ENCODE measurements around the gene DPM1. TPM values are rescaled to one million over a fixed set of nuclear protein-coding genes. Genes with fewer than 3 reads are reported as not detected.
A peak's percentile ranks its signal among the peaks of the same experiment; 100 is the strongest.

Gene DPM1
- total and polyA plus RNA-seq, 2 of the 8 experiments (the other 6 are each of a cell fraction or from before 2014, with no cell fraction given), result 42.3 to 57.0 TPM

- Histone ChIP-seq H3K36me3 (ENCODE audit: control insufficient read depth in 2 of 4, insufficient read depth in 4 of 4, low read length in 3 of 4) (peaks cover 39 to 90% (median 71%) of the 10 kb centered on the region in 4 experiments), H3K56ac (replicated peaks; ENCODE audit: insufficient read length, low read depth, low read length) (no peak overlapping the region), H2BK20ac (ENCODE audit: low read length) (no peak overlapping the region), H3K27me3 (replicated peaks in 1 of 4; ENCODE audit: control insufficient read depth in 3 of 4, extremely low read depth in 1 of 4, insufficient read depth in 3 of 4, low read length in 3 of 4) (no peaks in the 10 kb centered on the region), H3K14ac (ENCODE audit: insufficient read length) (no peak overlapping the region), H2BK120ac (replicated peaks; ENCODE audit: low read depth, low read length) (no peak overlapping the region), H3K23ac (ENCODE audit: insufficient read length) (no peak overlapping the region), H3K79me2 (ENCODE audit: control insufficient read depth in 1 of 2, insufficient read depth in 2 of 2, low read length in 2 of 2) (peaks cover 0 to 63% of the 10 kb centered on the region in 2 experiments; a peak in 2 of 4 replicates), H3K9me3 (ENCODE audit: insufficient read depth in 2 of 2, low read depth in 1 of 2, low read length in 1 of 2) (no peaks in the 10 kb centered on the region), H2BK15ac (ENCODE audit: low read length) (no peak overlapping the region), H3K4me1 (replicated peaks in 1 of 4; ENCODE audit: control insufficient read depth in 3 of 4, insufficient read depth in 4 of 4, low read length in 3 of 4) (no peaks in the 10 kb centered on the region), H3K23me2 (ENCODE audit: low read depth, low read length) (no peaks in the 10 kb centered on the region), H2AFZ (ENCODE audit: low read length) (no peak overlapping the region), H3K4ac (replicated peaks; ENCODE audit: insufficient read length, low read depth, low read length) (no peak overlapping the region), H4K5ac (ENCODE audit: insufficient read length, low read depth, low read length) (no peak overlapping the region), H2BK5ac (ENCODE audit: low read depth, low read length) (no peak overlapping the region), H3K9ac (replicated peaks in 1 of 4; ENCODE audit: extremely low read depth in 1 of 4, low read depth in 3 of 4, low read length in 3 of 4) (no peak overlapping the region), H4K20me1 (replicated peaks in 1 of 2; ENCODE audit: control insufficient read depth in 1 of 2, insufficient read depth in 2 of 2, low read length in 2 of 2) (peaks cover 9 to 15% of the 10 kb centered on the region in 2 experiments), H3K4me3 (ENCODE audit: extremely low read depth in 1 of 4, insufficient read depth in 2 of 4, low read depth in 3 of 4, low read length in 4 of 4) (no peak overlapping the region), H3K79me1 (ENCODE audit: low read depth, low read length) (peaks cover 13% of the 10 kb centered on the region), H4K91ac (replicated peaks; ENCODE audit: insufficient read length, low read length) (no peak overlapping the region), H2AK5ac (ENCODE audit: low read depth, low read length) (no peak overlapping the region), H3K4me2 (ENCODE audit: insufficient read depth in 1 of 2, low read depth in 2 of 2, low read length in 2 of 2) (no peak overlapping the region), H3K18ac (ENCODE audit: extremely low read depth, low read length) (no peak overlapping the region), H4K8ac (ENCODE audit: extremely low read depth, insufficient read depth, low read length) (no peak overlapping the region; the same call in 1 of the 2 replicates), H3K27ac (ENCODE audit: low read depth, low read length) (no peak overlapping the region), H2BK12ac (ENCODE audit: low read depth, low read length) (no peak overlapping the region)
- DNase-seq (ENCODE audit: low read depth in 1 of 2, low spot score in 2 of 2) (no peak), FAIRE-seq (no peak)
- ChIA-PET CTCF (ENCODE audit: partially characterized antibody) (interaction anchor here (0.6 to 2.4 kb wide), 5 partner anchors 14 to 101 kb away, joined by 3 to 8 read pairs (median 3); partner anchors contain the start of gene BCAS4), POLR2A (ENCODE audit: partially characterized antibody) (interaction anchor here (0.7 to 1.4 kb wide), 8 partner anchors 9 to 630 kb away, joined by 3 to 6 read pairs (median 4); no protein-coding TSS in a partner anchor)
- WGBS, 2 experiments (ENCODE audit: extremely low coverage in 1 of 2, insufficient coverage in 1 of 2, insufficient read length in 1 of 2, insufficient replicate concordance in 2 of 2, low coverage in 1 of 2, low lambda C conversion rate in 2 of 2, missing lambda C conversion rate in 1 of 2), result 89% methylated on average over 8 of the region's 8 CpGs; no CpG with 5 or more reads in 1 of the 2 experiments
- TF ChIP-seq POLR2AphosphoS5 (IDR thresholded peaks at IDR 0.05; ENCODE audit: low read depth, low read length) (0 out of 2 replicates have a peak, but pooled peaks have one; percentile 16), SP1 (IDR thresholded peaks at IDR 0.05; ENCODE audit: low read depth, low read length) (no peak)
Observed at GRCh38 chr20:50895111-50895830, 63.1 kb downstream of the DPM1 start.
